Activated gamma-delta T cell treated with Interleukin-2 at 50 U/mL for 16 hours (primary cell): ENCODE data around the gene DNAH6.
"Not testable (repeated sequence)": the region's sequence is repeated elsewhere in the genome, so short reads cannot be mapped to it uniquely, and the experiment has no call there.

Experiments
- DNase-seq: peaks from one replicate; pipeline ENCODE4 v3.0.0-alpha.2; 2020

The DNAH6 gene

DNA sequence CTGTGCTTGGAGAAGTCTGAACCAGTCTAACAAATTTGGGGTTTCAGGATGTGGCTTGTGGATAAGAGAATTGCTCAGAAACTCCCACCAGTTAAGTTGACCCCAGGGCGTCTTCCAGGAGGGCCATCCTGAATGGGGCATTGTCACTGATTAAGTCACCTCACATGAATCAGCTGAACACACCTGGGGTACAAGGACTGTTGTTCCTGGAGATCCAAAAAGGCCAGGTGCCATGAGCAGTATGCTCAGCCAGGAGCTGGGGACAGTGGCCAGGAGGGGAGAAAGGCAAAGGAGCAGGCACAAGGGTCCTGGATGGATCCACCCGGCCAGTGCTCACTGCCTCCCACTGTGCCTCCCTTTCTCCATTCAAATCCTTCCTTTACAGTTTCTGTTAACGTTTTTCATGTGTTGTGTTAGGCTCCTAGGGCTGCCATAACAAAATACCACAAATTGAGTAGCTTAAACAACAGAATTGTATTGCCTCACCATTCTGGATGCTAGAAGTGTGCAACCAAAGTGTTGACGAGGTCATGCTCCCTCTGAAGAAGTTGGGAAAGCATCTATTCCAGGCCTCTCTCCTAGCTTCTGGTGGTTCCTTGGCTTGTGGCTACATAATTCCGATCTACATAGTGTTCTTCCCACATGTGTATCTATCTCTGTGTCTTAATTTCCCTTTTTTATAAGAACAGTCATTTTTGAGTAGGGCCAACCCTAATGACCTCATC lies 331.2 kb downstream of the DNAH6 start:
- DNase-seq = no peak

DNA sequence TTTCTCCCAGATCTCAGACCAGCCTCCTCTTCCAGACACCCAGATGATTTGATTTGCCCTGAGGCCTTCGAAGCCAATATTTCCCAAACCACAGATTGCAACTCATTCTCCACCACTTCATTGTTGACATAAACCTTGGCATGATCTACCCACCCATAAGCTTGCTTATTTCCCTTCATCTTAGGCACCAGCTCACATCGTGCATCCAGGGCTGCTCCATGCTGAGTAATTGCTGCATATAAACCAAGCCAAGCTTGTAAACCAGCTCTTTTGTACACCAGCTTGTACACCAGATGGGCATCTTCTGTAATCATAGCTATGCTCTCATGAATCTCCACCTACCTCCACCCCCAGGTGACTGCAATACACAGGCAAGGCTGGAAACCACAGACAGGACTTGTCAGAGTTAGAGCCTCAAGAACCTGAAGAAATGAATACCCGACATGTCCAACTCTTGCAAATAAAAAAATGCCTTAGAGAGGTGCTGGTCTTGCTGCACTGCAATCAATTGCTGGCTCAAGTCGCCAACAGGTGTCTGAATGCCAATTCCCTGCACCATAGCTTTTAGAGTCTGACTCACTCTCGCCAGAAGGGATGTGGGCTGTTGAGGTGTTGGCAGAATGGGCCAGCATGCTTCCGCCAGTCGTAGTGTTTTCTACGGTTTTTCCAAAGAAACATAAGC lies 333.1 kb downstream of the DNAH6 start:
- DNase-seq = peak; percentile 48

DNA sequence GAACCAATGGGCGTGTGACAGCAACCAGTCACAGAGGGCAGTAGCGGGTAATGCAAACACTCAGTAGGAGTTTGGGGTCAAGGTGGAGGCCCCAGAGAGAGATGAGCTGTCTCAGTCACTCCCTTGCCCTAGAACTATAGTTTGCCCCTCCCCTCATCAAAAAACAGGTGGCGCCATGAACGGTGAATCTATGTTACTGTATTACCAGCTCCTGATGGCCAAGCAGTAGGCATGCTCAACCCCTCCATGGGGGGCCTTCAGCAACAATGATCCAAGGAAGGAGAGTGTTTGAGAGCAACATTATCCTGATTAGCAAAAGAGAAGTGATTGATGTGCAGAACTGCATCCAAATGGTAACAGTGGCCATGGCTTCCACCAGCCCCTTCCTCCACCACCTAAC lies 334.2 kb downstream of the DNAH6 start:
- DNase-seq = no peak

DNA sequence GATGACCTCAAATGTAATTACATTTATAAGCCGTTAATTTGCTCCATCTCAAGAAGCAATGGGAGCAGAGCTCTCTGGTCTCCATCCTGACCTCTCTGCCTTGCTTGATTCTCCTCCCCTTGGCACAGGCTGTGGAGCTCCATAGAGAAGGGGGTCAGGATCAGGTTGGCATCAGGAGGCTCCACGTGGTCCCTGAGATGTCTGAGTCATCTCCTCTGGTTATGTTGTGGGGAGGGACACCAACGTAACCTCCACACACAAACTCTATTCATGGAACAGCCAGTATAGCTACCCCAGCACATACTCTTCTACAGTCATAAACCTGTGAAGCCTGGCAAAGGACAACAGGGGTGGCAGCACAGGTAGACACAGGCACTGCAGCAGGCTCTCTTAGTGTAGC lies 335.6 kb downstream of the DNAH6 start:
- DNase-seq = no peak

DNA sequence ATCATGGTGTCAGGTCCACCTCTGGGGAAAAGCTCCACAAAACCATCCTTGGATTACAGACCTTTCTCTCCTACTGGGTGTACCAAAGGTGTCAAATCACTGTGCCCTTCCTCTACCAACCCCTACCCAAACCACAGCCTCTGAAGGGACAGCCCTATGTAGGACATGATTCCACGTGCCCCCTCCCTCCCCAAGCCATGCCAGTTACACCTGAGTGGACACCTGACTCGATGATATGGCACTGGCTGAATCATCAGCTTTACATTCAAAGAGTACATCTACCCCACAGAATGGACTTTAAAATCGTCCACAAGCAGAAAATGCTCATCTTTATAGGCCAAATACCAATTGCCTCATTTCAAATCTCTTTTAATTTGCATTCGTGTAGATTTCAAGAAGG lies 338.6 kb downstream of the DNAH6 start:
- no peak for DNase-seq

DNA sequence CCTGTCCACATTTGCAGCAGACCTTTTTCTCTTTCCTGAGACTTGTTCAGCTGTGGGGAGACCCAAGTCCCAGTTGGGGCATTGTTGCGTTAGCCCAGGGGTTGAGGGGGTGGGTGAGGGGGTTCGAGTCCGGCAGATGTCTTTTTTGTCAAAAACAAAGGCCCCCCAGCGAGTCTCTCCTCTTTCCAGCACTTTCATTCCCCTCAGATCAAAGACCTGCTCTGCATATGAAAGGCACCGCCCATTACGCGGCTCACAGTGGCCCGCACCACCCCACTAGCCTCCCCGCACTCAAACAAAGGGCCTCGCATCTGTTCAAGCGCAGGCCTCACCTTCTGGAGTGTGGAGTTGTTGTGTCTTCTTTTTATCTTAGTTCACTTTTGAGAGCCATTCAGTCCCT lies 339.4 kb downstream of the DNAH6 start:
- no peak for DNase-seq

DNA sequence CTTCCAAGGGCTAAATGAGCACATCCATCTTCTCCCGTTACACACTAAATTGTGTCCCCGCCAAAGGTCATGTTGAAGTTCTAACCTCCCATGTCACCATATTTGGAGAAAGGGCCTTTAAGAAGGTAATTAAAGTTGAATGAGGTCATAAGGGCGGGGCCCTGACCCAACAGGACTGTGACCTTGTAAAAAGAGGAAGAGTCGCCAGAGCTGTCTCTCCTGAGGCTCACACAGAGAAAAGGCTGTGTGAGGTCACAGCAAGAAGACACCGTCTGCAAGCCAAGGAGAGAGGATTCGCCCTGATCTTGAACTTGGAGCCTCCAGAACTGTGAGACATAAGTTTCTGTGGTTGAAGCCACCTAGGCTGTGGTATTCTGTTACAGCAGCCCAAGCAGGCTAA lies 340.5 kb downstream of the DNAH6 start:
- no peak for DNase-seq

DNA sequence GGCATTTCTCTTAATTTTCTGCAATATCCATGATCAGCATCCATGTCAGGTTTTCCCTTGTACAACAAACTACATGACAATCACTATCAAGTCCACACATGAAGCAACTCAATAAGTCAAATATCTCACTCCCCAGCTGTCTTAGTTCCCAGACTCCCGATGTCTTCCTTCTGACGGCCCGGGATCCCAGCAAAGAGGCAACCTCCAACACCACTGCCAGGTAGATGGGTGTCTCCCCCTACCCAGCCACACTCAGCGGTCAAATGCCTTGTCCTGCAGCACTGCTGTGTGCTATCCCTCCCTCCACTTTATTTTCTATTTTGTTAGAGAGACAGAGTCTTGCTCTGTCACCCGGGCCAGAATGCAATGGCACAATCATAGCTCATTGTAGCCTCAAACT lies 341.3 kb downstream of the DNAH6 start:
- no peak for DNase-seq

DNA sequence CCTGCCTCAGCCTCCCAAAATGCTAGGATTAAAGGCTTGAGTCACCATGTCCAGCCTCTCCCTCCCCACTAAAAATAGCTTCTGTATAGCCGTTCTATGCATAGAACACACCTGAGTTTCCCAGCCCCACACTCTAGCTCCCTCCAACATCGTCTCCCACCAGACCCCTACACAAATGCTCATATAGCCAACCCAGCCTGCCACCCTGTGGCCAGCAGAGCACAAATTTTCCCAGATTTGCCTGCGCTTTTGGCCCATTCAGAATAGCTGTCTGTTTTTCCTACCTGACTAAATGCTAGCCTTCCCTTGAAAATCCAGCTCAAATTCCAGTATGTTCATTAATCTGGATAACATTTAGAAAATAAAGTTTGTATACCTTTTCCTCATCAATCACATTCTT lies 341.8 kb downstream of the DNAH6 start:
- no peak for DNase-seq

DNA sequence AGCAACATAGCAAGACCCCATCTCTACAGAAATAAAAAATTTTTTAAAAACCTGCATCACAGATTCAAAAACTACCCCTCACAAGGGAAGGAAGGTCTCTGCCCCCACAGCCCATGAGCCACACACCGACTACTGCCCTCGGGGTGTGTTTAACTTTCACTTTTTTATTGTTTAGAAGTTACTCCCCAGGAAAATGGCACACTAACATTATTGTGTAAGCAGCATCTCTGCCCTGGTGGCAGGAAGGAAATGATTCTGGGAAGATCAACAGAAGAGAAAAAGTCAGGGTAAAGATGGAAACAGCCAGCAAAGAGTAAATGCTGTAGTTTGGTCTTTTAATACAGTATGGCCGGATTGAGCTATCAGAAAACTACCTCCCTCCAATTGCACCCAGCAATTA lies 342.6 kb downstream of the DNAH6 start:
- DNase-seq = no peak

DNA sequence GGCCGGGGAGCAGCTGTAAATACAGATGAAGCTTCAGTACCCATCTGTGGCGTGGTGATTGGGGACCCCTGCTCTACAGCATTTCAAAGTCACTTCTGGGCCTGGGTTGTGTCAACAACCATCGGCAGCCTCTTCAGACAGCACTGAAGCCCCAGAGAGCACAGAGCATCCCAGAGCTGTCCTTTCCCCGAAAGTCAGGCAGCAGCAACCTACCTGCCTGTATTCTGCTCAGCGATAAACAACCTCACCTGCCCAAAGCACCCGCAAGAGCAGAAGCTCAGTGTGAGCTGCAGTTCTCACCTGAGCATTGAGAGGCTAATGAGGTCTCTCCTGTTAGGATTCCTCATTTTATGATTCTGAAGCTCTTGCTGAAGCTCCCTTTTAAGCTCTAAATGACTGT lies 345.2 kb downstream of the DNAH6 start:
- no peak for DNase-seq

DNA sequence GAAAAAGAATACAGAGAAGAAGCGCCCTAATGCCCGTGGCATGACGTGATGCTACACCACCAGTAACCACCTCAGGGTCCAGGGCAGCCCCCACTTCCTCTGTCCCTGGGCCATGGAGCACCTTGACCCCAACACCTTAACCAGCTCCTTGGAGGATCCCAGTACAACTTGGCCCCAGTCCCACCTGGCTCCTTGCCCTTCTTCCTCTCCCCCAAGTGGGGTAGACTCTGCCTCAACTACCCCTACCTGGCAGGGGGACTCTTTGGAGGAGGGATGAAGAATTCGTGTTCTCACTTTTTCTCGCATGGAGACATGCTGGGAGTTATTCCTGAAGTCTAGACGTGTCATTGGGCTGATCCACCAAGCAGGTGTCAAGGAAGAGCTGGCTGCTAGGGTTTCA lies 345.7 kb downstream of the DNAH6 start:
- no peak for DNase-seq

DNA sequence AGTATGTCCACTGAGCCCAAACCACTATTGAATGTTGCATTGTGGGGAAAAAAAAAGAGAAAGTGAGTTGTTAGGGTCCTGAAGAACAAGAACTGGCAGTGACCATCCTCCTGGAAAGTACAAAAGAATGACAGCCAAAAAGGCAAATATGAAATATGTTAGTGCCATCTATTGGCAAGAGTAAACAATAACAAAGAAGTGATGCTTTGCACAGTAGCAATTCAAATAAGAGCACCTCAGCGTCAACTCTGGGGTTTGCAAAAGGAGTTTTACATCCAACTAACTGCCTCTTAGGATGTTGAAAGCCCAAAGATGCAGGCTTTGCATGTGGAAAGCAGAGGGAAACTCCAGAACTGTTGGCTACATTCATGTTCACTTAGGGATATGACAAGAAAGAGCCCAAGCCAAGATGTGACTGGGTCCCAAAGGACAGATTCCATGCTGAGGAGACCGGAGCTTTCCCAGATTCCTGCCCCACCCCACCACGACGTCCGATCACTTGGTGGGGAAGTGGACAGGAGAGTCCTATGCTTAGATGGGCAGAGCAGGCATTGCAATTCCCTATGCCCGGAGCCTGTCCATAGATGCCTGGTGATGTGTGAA lies 349.0 kb downstream of the DNAH6 start:
- DNase-seq = no peak

DNA sequence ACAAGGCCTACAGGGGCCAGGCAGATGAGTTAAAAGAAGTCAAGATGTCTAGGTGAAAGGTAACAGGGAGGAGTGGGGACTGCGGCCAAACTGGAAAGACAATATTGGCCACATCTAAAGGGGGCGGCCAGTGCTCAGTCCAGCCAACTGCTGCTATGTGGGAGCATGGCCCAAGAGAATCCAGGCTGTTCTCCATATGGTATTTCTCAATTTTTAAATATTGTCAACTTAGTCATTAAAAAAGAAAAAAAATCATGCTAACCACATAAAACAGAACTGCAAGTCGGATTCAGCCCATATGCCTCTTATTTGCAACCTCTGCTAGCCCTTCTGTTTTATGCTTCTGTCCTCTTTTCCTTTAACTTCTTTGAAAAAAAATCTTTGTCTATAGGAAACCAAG lies 349.8 kb downstream of the DNAH6 start:
- DNase-seq = no peak

DNA sequence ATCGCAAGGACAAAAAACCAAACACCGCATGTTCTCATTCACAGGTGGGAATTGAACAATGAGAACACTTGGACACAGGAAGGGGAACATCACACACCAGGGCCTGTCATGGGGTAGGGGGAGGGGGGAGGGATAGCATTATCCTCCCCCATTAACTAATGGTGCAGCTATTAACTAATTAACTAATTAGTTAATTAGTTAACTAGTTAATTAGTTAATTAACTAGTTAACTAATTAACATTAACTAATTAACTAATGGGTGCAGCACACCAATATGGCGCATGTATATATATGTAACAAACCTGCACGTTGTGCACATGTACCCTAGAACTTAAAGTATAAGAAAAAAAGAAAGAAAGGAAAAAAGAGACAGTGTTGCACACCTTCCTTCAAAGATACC lies 352.0 kb downstream of the DNAH6 start:
- not testable (repeated sequence) for DNase-seq
